CD4-positive, alpha-beta T cell treated with Interleukin-4 for 1 hour (primary cell): ENCODE data around the gene ASB2.

Experiments used
- DNase-seq, 2 donors: peaks; one replicate each; pipeline ENCODE4 v3.0.0-alpha.2; 2020 to 2022

Gene ASB2

DNA sequence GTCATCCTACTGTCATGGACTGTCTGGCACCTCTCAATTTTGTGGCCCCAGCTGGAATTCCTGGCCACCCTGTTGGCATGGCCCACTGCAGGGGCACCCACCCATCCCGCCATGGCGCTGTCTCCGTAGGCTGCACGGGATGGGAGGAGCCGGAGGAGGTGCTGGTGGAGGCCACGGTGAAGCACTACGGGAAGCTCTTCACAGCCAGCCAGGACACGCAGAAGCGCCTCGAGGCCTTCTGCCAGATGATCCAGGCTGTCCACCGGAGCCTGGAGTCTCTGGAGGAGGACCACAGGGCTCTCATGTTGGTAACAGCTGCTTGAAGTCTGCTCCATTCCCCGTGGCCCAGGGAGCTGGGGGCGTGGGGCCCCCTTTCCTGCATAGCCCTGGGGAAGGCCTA is 24.6 kb upstream of the ASB2 start:
- no peak for DNase-seq

GRCh38 chr14:94000267-94000666 is 23.9 kb upstream of the ASB2 start:
- no peak for DNase-seq

- DNase-seq: no peak
Measured at GRCh38 chr14:93999573-93999972, 23.2 kb upstream of the ASB2 start.

DNA sequence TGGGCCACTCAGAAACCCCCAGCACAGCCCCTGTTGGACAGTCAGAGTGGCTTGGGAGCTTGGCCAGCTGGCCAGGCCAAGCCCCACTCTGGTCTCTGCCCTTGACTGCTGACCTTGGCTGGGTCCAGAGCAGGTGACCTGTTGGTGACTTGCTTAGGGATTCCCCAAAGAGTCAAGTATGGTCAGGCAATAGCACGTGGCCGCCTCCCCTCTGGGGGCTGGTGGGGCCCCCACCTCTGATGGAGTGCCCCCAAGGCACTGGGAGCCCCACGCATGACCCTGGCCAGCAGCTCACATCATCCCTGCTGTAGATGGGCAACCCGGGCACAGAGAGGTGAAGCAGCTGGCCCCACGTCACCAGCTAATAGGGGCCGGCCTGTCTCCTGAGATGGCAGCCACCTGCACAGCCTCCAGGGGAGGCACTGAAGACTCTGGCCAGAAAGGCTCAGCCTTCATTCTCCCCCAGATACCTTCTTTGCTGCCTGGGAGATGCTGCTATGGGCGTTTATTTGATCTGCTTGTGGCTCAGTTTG is 22.6 kb upstream of the ASB2 start:
- DNase-seq: no peak

DNA sequence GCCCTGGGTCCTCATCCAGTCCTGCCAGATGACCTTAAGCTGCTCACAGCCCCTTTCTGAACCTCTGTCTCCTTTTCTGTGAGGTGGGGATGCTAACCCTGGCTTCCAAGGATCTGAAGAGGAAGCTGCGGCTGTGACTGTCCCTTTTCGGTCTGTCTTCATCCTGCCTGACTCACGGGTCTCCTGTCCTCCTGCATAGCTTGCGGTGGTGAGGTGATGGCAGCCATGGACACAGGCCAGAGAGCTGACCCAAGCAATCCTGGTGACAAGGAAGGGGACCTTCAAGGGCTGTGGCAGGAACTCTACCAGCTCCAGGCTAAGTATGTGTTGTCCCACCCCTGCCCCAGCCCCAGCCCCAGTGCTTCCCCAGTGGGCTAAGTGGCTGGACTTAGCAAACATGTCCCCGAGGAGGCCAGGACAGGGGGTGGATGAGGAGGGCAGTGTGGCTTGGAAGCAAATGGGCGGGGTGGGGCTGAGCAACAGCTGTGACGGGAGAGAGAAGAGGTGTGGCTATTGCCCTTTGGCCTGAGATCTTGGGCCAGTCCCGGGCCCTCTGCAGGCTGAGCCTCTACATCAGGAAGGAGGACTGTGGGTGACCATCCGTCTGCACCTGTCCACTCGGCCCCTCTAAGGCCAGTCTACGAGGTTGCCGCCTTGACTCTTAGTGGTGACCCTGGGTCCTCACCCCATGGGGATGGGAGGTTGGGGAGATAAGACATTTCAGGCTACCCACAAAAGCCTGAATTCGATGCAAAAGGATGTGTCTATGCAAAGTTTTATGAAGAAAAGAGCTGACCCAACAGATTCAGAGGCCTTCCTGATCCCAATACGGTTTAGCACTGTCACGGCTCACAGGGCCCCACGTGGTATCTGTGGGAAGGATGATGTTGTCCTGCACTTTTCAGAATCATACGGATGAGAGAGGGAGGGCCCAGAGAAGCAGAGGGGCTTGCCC is 21.8 kb upstream of the ASB2 start:
- no peak for DNase-seq

DNA sequence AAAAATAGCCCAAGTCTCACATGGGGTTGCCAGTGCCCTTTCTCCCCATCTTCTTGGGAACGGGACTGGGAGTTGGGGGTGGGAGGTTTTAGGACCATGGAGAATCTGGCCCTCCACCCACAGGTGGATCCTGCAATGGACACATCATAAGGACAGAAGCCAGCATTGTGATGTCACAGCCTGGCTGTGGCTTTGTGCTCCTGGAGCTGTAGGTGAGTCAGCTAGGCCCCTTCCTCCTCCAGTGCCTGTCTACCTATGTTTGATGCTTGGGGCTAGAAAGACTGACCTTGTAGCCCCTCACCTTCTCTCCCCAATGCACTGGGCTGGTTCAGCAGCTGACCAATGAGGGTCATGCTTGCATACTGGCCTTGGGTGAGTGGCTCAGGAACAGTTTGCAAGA is 20.7 kb upstream of the ASB2 start, which contains the start of gene CCDC197:
Gene CCDC197 (plus strand): TSS at position 220 of the 400 bp plus-strand sequence. CDS start 831 bp downstream, outside the sequence.
- no peak for DNase-seq

DNA sequence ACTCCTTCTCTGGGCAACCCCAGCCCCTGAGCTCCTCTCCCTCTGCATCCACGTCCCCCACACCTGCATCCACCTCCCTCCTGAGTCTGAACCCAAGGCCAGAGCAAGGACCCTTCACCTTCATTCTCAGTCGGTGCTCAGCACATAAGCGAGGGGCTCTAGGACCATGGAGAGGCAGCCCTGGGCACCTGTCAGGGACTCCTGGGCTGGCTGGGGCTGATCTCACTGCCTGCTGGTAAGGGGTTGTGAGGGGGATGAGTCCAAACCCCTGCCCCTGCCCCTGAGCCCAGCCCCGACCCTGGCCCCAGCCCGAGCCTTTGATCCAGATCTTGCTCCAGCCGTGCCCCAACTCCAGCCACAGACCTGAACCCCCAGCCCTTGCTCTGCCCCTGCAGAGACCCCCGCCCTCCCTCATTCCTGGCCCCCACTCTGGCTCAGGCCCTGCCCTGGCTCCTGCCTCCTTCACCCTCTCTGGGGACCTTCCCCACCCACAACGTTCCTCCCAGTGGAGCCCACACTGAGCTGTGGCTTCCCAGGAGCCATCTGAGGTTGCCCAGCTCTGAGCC is 19.8 kb upstream of the ASB2 start:
- DNase-seq: no peak

- no peak for DNase-seq
Measured at GRCh38 chr14:93994919-93995682, 18.7 kb upstream of the ASB2 start.

- no peak for DNase-seq
Measured at GRCh38 chr14:93993382-93993781, 17.0 kb upstream of the ASB2 start.

DNA sequence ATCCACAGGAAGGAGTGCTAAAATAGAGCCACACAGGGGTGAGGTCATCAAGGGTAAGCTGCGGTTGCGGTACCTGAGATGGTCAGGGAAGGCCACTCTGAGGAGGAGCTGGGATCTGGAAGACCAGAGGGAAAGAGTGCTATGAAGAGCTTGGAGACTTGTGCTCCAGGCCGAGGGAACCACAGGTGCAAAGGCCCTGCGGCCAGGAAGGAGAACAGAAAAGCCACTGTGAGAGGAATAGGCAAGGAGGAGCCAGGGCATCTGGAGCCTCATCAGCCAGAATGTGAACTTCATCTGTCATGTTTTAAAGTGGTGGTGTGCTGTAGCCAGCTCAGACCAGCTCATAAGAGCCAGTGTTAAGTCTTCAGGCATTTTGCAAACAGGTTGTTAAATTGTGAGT is 15.3 kb upstream of the ASB2 start:
- DNase-seq: no peak

DNA sequence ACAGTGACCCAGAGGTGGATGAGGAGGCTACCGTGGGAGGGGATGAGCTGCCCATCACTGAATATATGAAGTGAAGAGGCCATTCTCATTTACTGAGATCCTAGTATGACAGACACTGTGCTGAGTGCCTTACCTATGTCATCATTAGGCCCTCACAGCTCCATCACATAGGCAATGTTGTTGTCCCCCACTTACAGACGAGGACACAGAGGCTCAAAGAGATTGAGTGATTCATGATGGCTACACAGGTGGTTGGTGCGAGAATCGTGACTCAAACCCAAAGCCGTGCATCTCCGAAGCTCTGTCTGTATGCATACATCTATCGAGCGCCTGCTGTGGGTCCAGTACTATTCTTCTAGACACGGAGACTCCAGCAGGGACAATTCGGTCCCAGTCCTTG is 14.8 kb upstream of the ASB2 start:
- DNase-seq: no peak

GRCh38 chr14:93989939-93990338 is 13.6 kb upstream of the ASB2 start:
- no peak for DNase-seq

GRCh38 chr14:93987815-93988476 is 11.6 kb upstream of the ASB2 start:
- no peak for DNase-seq

DNA sequence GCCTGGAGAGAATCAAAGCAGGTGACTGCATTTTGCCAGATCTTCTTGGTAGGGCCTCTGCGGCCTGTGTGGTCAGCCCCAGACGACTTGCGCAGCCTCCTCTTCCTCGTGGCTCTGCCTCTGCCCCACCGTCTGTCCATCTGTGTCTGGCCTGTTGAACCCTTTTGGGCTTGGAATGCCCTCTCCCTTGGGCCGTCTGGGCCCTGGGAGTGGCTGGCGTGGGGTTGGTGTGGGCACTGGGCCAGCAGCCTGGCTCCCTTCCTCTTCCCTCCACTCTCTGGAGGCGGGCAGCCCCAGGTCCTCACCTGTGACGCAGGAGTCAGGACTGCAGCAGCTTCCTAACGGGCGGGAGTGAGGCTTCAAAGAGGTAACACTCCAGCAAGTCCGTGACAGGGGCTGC is 11.0 kb upstream of the ASB2 start:
- DNase-seq: no peak

DNA sequence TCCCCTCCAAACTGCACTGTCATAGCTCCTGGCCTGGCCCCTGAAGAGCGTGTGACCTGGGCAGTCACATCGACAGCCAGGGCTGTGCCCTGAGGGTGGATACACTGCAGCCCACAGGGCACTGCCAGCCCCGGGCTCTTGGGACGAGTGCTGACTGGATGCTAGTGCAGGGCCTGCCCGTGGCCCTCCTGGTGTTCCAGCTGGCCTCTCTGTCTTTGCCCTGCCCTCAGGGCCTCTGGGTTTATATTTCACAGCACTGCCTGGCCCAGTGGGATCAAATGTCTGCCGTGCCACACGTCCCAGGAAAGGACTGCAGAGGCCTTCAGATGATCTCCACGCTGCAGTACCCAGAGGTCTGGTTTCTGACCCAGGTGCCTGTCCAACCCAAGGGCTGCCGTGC is 10.6 kb upstream of the ASB2 start:
- no peak for DNase-seq

DNA sequence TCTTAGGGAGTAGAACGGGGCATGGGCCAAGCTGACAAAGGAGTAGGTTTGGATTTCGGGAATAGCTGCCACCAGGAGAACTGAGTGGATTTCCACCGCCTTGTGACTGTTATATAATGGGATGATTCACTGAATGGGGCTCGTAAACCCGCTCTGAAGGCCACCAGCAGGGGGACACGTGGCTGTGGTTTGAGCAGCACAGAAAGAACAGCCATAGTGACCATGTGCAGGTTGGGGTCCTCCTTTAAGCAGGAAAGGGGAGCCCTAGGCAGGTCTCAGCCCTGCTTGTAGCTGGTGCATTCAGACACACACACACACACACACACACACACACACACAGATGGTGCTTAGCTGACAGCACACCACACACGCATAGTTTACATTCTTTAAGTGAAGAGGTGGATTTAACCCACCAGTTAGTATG is 8.6 kb upstream of the ASB2 start:
- DNase-seq: no peak

GRCh38 chr14:93984070-93984469 is 7.7 kb upstream of the ASB2 start:
- no peak for DNase-seq

DNA sequence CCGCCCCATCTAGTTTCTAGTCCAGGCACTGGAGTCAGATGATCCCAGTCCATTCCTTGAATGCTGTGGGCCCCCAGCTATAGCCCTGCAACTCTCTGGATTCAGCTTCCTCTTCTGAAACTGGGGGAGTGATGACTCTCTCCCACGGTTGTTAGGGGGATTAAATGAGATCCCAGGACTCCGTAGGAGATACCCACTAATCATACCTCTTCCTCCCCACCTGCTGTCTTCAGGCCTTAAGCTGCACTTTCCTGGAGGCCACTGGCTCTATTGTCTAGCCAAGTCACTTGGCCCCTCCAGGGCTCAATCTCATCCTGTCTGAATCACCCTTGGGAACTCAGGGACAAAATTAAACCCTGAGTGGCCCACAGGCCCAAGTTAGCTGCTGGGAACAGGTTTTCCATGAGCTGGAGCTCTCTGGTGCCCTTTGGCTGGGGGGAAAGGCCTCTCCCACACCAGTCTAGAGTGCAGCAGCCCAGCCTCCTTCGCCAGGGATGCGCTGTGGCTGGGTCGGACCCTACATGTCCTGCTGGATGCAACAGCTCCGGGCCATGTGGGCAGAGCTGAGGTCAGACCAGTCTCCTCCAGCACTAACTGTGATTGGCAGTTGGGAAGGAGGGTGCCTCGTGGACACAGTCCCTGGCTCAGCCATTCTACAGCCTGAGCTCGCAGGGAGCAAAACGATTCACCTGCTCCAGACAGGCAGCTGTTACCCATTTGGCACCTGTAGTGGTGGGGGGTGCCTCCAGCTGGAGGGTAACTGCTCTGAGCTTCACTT is 6.0 kb upstream of the ASB2 start:
- no peak for DNase-seq

GRCh38 chr14:93981316-93982229 is 5.2 kb upstream of the ASB2 start:
- no peak for DNase-seq

DNA sequence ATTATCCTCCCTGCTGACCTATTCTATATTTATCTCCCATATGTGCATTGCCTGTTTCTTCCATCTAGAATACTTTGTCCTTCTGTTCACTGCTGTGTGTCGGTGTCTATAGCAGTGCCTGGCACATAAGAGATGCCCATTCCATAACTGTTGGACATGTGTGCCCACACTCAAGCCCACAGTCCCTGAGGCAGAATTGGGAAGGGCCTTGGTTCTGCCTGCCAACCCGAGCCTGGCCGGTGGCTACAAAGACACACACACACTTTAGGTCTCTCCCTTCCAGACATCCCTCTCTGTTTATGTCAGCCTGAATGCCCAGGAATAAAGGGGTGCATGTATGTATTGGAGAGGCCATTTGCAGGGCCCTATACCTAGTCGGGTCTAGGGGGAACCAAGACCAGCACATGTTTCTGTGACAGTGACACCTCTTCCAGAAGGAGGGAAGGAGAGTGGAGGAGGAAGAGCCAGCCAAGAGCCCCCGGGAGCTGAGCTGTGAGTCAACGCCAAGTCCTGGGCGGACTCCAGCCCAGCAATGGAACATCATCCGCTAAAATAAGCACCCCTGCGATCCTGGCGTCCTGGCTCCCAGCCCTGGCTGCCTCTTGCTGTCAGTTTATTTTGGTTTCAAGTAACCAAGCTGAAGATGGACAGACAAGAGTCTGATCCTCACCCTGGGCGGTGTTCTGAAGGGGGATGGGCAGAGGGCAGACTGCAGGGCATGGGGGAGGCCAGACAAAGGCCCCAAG is 4.3 kb upstream of the ASB2 start:
- no peak for DNase-seq
